Urothelium cell line (cell line): ENCODE data around the gene FOXD4L5.
"Not testable (repeated sequence)": the region's sequence is repeated elsewhere in the genome, so short reads cannot be mapped to it uniquely, and the experiment has no call there.

Source experiments
- DNase-seq: peaks from one replicate; pipeline ENCODE4 v3.0.0; 2011; ENCODE audit warnings: low spot score, mixed read lengths
- FAIRE-seq: peaks from 2 replicates; lab custom pipeline; 2011; peaks lifted over from hg19 to GRCh38; lab: Jason Lieb, UNC

FOXD4L5 gene

GRCh38 chr9:65285109-65285508, at the start of gene FOXD4L5:
FOXD4L5 (minus strand) TSS chr9:65285209; CDS start chr9:65284377, 832 bp downstream.
- DNase-seq, FAIRE-seq: not testable (repeated sequence)

DNA sequence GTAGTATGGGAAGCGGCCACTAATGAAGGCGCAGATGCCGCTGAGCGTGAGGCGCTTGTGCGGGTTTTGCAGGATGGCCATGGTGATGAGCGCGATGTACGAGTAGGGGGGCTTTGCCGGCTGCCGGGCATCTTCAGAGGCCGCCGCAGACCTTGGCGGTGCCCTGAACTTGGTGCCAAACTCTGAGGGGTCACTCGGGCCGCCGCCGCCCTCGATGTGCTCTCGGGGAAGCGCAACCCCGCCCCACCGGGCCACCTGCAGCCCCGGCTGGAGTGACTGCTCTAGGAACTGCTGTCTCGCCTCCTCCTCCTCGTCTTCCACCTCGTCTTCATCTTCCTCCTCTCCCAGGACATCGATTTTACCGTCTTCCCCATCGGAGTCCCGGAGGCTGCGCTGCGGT, 1.1 kb downstream of the FOXD4L5 start:
- not testable (repeated sequence) for DNase-seq, FAIRE-seq

- DNase-seq, FAIRE-seq: not testable (repeated sequence)
These were observed 2.0 kb downstream of the FOXD4L5 start for GRCh38 chr9:65282976-65283375.
